ENCODE measurements around the gene AMN.

Gene AMN

DNA sequence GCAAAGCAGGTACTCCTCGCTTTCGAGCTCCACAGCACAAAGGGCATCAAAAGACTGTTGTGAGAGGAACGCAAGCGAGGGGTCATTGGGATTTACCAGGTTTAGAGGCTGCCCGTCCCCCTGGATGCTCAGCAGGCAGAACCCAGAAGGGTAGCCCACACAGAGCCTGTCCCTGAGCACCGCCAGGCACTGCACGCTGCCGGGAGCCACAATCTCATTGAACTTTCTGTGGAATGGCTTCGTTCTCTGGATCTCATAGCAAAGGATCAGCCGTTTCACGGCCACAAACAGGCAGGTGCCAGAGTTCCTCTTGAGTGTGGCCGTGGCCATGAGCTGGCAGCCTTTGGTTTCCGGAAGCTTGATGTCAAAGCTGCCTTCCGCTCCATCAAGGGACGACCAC is 21.5 kb downstream of the AMN start:
- no peak for DNase-seq

- DNase-seq = no peak
Measured at GRCh38 chr14:102944448-102945330, 22.2 kb downstream of the AMN start.

- no peak for DNase-seq
Measured at GRCh38 chr14:102945346-102946130, 23.1 kb downstream of the AMN start.

- DNase-seq = no peak
Measured at GRCh38 chr14:102947321-102948103, 25.0 kb downstream of the AMN start.

DNA sequence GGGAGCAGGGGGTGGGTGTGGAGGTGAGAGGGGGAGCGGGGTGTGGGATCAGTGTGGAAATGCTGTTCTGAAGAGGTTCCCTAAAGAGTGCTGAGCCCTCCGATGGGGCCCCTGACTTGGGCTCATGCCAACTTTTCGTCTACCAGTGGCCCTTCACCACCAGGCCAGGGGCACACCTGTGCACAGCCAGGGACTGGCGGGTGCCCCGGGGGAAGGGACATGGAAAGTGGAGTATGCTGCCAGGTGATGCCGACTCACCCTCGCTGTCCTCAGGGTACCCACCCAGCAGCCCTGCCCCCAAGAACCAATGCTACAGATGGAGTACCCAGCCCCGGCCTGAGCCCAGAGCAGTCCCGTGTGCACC is 26.2 kb downstream of the AMN start:
- no peak for DNase-seq

DNA sequence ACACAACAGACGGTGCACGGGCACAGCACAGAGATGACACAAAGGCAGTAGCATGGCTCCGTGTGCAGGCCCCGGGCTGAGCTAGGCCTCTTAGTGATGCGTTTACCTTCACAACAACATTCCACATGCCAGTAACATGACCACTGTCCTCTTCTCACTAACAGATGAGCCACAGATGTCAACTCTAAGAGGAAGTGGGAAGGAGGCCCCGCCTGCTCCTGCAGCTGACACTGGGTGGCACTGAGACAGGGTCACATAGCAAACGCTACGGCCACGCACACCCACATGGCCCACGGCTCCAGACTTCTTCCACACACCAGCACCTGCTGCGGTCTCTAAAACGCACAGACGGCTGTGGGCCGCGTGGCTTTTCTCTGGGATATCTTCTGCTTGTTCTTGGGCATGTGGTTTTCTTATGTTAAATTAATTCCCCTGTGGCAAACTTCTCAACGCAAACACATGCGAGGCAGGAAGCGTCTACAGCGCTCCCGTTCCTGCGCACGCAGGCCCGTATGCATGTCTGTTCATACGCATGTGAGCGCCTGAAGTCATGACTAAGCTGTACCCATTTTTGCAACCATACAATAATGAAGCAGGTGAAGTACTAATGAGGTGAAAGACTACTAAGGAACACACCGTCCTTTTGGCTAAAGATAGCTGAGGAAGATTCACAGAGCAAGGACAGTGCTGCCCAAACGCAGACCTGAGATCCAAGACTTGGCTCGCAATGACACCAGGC is 26.8 kb downstream of the AMN start:
- DNase-seq = no peak

DNA sequence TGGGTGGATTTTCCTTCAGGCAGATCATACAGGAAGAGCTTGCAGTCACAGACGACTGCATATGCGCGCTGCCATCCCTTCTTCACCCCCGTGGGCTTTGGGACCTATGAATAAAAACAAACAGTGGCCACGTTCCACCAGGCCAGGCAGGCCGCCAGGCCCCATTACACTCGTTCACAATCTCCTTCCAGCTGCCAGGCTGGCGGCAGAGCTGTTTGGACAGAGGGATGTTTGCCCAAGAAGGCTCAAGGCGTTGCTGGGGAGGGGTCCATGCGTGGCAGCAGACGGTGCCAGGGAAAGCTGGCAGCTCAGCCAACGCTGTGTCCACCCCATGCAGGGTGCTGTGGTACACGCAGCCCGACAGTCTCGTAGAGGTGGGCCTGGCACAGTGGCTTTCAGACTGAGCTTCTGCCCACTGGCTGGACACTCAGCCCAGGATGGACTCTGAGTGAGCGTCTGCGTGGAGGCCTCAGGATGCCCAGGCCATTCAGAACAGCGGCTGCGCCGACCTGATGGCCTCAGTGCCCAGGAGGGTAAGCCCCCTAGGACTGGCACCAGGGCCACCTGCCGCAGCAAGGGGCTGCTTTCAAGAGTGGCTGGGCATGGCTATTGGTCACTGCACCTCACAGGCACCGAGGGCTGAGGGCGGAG is 27.5 kb downstream of the AMN start:
- DNase-seq = no peak

DNA sequence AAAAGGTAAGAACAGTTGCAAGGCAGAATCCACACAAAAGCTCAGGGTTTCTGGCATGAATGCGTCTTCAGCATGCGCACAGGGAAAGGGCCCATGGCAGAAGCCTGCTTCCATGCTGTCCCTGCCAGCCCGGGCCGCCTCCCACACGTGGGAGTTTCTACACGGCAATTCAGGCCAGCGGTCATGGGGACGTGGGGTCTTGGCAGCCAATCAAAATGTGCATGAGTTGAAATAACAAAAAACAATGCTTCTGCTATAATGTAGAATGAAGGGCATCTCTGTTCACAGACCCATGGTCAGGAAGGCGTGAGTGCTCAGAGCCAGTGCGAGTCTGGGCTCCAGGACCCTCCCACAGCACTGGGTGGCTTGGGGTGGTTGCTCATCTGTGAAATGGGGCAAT is 28.6 kb downstream of the AMN start:
- DNase-seq = no peak

GRCh38 chr14:102951799-102952198 is 29.3 kb downstream of the AMN start:
- no peak for DNase-seq

DNA sequence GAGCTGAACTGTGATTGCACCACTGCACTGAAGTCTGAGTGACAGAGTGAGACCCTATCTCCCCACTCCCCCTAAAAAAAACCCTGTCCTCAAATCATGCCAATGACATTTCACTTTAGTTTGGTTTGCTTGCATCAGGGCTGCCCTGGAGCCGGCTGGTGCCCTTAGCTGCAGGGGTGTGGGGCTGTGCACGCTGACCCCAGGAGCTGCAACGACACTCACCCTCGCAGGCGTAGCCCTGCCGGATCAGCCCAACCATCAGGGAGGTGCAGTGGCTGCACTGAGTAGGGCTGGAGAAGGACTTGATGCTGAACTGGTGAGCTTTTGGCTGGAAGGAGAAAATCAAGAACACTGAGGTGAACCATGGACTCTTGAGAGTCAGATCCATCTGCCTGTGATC is 29.8 kb downstream of the AMN start:
- no peak for DNase-seq

DNA sequence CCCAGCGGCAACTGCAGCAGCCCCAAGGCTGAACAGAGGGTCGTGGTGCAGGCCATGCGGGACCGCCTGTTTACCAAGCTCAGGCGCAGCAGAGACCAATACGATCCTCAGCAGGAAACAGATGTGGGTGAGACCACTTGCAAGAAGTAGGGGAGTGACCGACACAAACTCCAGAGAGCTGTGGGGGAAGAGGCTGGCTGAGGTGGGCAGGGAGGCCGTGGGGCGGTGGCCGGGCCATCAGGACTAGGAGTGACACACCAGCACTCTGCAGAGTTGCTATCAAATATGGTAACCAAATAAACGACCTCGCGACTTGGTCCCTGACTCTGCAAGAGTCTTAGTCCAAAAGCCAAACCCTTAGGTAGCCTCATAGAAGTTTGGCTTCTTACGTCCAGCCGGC is 30.6 kb downstream of the AMN start:
- no peak for DNase-seq

- no peak for DNase-seq
Measured at GRCh38 chr14:102954081-102954789, 31.8 kb downstream of the AMN start.

DNA sequence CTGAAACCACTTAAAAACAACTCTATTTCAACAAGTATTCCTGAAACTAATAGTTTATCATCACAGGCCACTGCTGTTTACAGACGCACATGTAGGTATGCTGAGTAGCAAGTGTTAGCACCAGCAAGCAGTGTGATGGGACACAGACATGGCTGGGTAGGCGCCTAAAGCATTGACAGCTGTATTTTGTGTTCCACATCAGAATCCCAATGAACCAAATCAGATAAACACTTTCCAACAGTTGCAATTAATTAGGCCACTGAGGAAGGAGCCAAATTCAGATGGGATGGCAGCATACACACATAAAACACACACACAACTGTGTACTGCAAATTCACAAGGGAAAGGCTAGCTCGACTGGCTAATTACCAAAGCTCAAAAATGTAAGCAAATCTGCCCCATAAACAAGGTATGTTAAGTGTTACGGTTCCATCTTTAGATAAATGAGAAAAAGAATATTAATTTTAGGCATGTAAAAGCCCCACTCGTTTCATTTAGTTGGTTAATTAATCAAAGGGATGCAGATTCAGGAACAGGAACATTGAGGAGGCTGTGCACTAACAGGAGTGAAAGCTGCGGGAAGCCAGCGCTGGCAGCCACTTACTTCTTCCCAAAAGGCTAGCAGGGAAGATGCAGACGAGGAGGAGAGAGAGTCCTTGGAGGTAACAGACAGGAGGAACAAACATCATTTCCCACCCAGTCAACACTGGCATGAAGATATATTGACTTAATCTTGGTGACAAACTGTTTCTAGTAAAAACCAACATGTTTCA is 33.4 kb downstream of the AMN start:
- DNase-seq = no peak

- no peak for DNase-seq
Measured at GRCh38 chr14:102957222-102957621, 34.8 kb downstream of the AMN start.

- DNase-seq = no peak
Measured at GRCh38 chr14:102958461-102958860, 36.0 kb downstream of the AMN start.

DNA sequence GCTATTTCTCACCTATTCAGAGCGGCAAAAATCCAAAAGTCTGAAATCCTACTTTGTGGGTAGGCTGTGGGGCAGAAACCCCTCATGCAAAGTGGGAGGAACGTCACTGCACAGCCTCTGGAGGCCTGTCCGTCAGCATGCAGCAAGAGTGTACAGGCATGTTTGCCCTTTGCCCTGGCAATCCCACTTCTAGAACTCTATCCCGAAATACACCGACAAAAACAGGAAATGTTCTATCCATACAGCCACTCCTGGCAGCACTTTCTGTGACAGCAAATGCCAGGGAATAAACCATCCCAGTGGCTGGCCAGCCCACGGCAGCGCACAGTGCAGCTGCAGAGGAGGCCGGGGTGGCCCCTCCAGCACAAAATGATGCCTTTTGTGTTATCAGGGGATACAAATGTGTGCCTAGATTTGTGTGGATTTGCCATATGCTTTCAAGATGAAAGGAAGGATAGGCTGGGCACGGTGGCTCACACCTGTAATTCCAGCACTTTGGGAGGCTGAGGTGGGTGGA is 39.7 kb downstream of the AMN start:
- no peak for DNase-seq

- no peak for DNase-seq
Measured at GRCh38 chr14:102964152-102964730, 41.8 kb downstream of the AMN start.

GRCh38 chr14:102965282-102965681 is 42.8 kb downstream of the AMN start:
- no peak for DNase-seq

GRCh38 chr14:102965971-102966655 is 43.6 kb downstream of the AMN start:
- no peak for DNase-seq
